Tibial nerve (tissue), 4 donors: ENCODE data around the gene C12orf57. TPM values are rescaled to one million over a fixed set of nuclear protein-coding genes. Genes with fewer than 3 reads are reported as not detected.

ENCODE experiments used
- DNase-seq, 2 donors: peaks; one replicate each; pipeline ENCODE4 v3.0.0-alpha.2; 2019; ENCODE audit warnings: low spot score in 2 of 2
- H3K27ac ChIP-seq, 4 donors: fragments of 200-600 bp; sonication (generic) in 3 of 4; one replicate each; pipeline ENCODE4 v1.5.1; 2017 to 2019; ENCODE audit warnings: mild to moderate bottlenecking in 1 of 4
- H3K27me3 ChIP-seq, 2 donors: fragments of 200-600 bp; sonication (generic) in 1 of 2; one replicate each; pipeline versions ENCODE4 v1.5.1 to v1.6.0; 2017 to 2019
- H3K36me3 ChIP-seq, 3 donors: fragments of 200-600 bp; sonication (generic); one replicate each; pipeline ENCODE4 v1.5.1; 2018 to 2019
- H3K4me1 ChIP-seq, 4 donors: fragments of 200-600 bp; sonication (generic) in 3 of 4; one replicate each; pipeline ENCODE4 v1.5.1; 2017 to 2019
- H3K4me3 ChIP-seq, 4 donors: fragments of 200-600 bp; sonication (generic) in 3 of 4; one replicate each; pipeline ENCODE4 v1.5.1; 2017 to 2019; ENCODE audit warnings: mild to moderate bottlenecking in 1 of 4, moderate library complexity in 1 of 4
- H3K9me3 ChIP-seq, 4 donors: fragments of 200-600 bp; sonication (generic) in 3 of 4; one replicate each; pipeline ENCODE4 v1.5.1; 2017 to 2019
- CTCF ChIP-seq, 5 experiments: fragments of 200-600 bp in 3 of 5; fragments of 450-650 bp in 2 of 5; sonication (generic) in 3 of 5; IDR thresholded peaks; one replicate each; pipeline ENCODE4 v1.5.1; 2016 to 2019; ENCODE audit warnings: antibody characterized with exemption in 5 of 5, mild to moderate bottlenecking in 3 of 5, moderate library complexity in 2 of 5
- EP300 ChIP-seq, 2 donors: sonication (generic); formaldehyde crosslinking; IDR thresholded peaks; one replicate each; pipeline ENCODE4 v1.6.1; 2017; ENCODE audit warnings: antibody characterized with exemption in 2 of 2, mild to moderate bottlenecking in 1 of 2
- POLR2A ChIP-seq, 2 donors: fragments of 450-650 bp; IDR thresholded peaks; one replicate each; pipeline ENCODE4 v1.6.1; 2017; ENCODE audit warnings: antibody characterized with exemption in 2 of 2, mild to moderate bottlenecking in 2 of 2, moderate library complexity in 2 of 2
- WGBS, 2 donors: methylation state at CpG; one replicate each; pipeline ENCODE4 v1.1.5; 2018; 5-methylcytosine and 5-hydroxymethylcytosine counted together
- total RNA-seq, 4 donors: library from RNA; depleted of rRNA; stranded (reverse); fragments of >200 nt; gene quantifications; one replicate each; pipeline ENCODE4 v1.1.0, GENCODE V29; 2016

The C12orf57 gene
- total RNA-seq, 4 donors from 2014 or later, result 569 to 764 (median 665) TPM

GRCh38 chr12:6962285-6963015 is 18.6 kb downstream of the C12orf57 start:
- H3K36me3 ChIP-seq, result peaks cover 0 to 24% (median 18%) of the 10 kb centered on the region in 3 donors
- TF ChIP-seq POLR2A (IDR thresholded peaks at IDR 0.05) (no peak), CTCF (IDR thresholded peaks at IDR 0.05) (no peak), EP300 (IDR thresholded peaks at IDR 0.05) (no peak)
- no peaks in the 10 kb centered on the region for H3K27me3 ChIP-seq
- H3K4me3 ChIP-seq, result peak overlapping the region in 1 of 4 donors; percentile 22
- peaks cover 0 to 67% (median 38%) of the 10 kb centered on the region in 4 donors for H3K4me1 ChIP-seq
- DNase-seq, result no peak
- peak overlapping the region; percentile 73 to 96 (median 82) for H3K27ac ChIP-seq
- WGBS, 2 donors, result 53 to 62% methylated on average over 17 to 24 of the region's 25 CpGs
- H3K9me3 ChIP-seq, result no peaks in the 10 kb centered on the region

- Histone ChIP-seq H3K4me3 (no peak overlapping the region), H3K4me1 (peaks cover 0 to 63% (median 35%) of the 10 kb centered on the region in 4 donors), H3K36me3 (peaks cover 0 to 31% (median 25%) of the 10 kb centered on the region in 3 donors), H3K27ac (peak overlapping the region in 3 of 4 donors; percentile 77 to 96 (median 86)), H3K9me3 (no peaks in the 10 kb centered on the region), H3K27me3 (no peaks in the 10 kb centered on the region)
- TF ChIP-seq CTCF (IDR thresholded peaks at IDR 0.05) (no peak), POLR2A (IDR thresholded peaks at IDR 0.05) (no peak), EP300 (IDR thresholded peaks at IDR 0.05) (no peak)
- no peak for DNase-seq
- whole genome bisulfite sequencing, 2 donors, result 73 to 77% methylated on average over 27 to 30 of the region's 32 CpGs
Measured at GRCh38 chr12:6963016-6963731, 19.4 kb downstream of the C12orf57 start.

DNA sequence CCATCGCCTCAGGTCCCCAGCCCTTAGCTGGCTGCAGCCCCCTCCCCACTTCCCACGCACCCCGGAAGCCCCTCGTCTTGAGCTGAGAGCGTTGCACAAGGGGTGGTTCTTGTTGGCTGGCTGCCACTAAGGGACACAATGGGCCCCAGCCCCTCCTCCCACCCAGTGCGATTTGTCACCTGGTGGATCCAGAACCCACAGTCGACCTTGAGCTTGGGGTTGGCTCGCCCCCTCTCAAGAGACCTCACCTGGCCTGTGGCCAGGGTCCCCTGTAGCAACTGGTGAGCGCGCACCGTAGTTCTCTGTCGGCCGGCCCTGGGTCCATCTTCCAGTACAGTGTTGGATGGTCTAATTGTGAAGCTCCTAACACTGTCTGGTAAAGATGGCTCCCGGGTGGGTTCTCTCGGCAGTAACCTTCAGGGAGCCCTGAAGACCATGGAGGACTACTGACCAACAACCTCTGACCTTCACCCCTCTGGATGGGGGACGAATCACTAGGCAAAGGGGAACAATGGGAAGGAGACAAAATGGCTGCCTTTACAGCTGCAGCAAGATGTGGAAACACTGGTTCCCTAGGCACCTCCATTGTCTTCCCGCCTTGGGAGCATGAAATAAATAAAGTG is 20.1 kb downstream of the C12orf57 start:
- Histone ChIP-seq H3K9me3 (no peaks in the 10 kb centered on the region), H3K4me3 (no peak overlapping the region), H3K27me3 (no peaks in the 10 kb centered on the region), H3K36me3 (peaks cover 0 to 38% (median 28%) of the 10 kb centered on the region in 3 donors), H3K27ac (peak overlapping the region in 3 of 4 donors; percentile 77 to 96 (median 86)), H3K4me1 (peaks cover 0 to 67% (median 39%) of the 10 kb centered on the region in 4 donors)
- TF ChIP-seq POLR2A (IDR thresholded peaks at IDR 0.05), result no peak
- TF ChIP-seq CTCF (IDR thresholded peaks at IDR 0.05), result no peak
- TF ChIP-seq EP300 (IDR thresholded peaks at IDR 0.05), result no peak
- no peak for DNase-seq
- WGBS, 2 donors, result 62 to 78% methylated on average over 15 to 17 of the region's 17 CpGs

- H3K27ac ChIP-seq, result peak overlapping the region in 3 of 4 donors; percentile 77 to 87 (median 86)
- H3K36me3 ChIP-seq, result peaks cover 0 to 43% (median 28%) of the 10 kb centered on the region in 3 donors
- no peaks in the 10 kb centered on the region for H3K9me3 ChIP-seq
- DNase-seq, result no peak
- no peak overlapping the region for H3K4me3 ChIP-seq
- H3K4me1 ChIP-seq, result peaks cover 0 to 72% (median 44%) of the 10 kb centered on the region in 4 donors
- no peaks in the 10 kb centered on the region for H3K27me3 ChIP-seq
- 70 to 82% methylated on average over 5 to 8 of the region's 8 CpGs for WGBS, 2 donors
- no peak for TF ChIP-seq CTCF (IDR thresholded peaks at IDR 0.05)
- no peak for TF ChIP-seq POLR2A (IDR thresholded peaks at IDR 0.05)
- TF ChIP-seq EP300 (IDR thresholded peaks at IDR 0.05), result no peak
Measured at GRCh38 chr12:6964605-6965025, 20.8 kb downstream of the C12orf57 start.
